Measurements from ENCODE around the gene GHSR.

- TF ChIP-seq CTCF (IDR thresholded peaks at IDR 0.05) (no peak), POLR2A (IDR thresholded peaks at IDR 0.05) (no peak)
Measured at GRCh38 chr3:172402090-172402489, 46.2 kb downstream of the GHSR start.
